HG03045 (cell line): ENCODE data around the gene ADK.

ENCODE experiments used
- ATAC-seq: cut with Tn5 transposase; IDR thresholded peaks from one replicate; pipeline ENCODE4 v1.9.1; 2021; ENCODE audit warnings: mild to moderate bottlenecking, moderate library complexity; ENCODE audit not compliant: unreplicated experiment

ADK gene

GRCh38 chr10:74755273-74755672 lies 604.3 kb downstream of the ADK start:
- no peak for ATAC-seq
